Activated T-helper 1 cell treated with Interleukin-2 at 50 U/mL for 16 hours (primary cell): ENCODE data around the gene WDR1.

ENCODE experiments used
- DNase-seq: peaks from one replicate; pipeline ENCODE4 v3.0.0-alpha.2; 2020; ENCODE audit warnings: low read depth

WDR1 gene

GRCh38 chr4:10066670-10067651 lies 49.6 kb downstream of the WDR1 start:
- DNase-seq: no peak

GRCh38 chr4:10066206-10066605 lies 50.4 kb downstream of the WDR1 start:
- DNase-seq: no peak

DNA sequence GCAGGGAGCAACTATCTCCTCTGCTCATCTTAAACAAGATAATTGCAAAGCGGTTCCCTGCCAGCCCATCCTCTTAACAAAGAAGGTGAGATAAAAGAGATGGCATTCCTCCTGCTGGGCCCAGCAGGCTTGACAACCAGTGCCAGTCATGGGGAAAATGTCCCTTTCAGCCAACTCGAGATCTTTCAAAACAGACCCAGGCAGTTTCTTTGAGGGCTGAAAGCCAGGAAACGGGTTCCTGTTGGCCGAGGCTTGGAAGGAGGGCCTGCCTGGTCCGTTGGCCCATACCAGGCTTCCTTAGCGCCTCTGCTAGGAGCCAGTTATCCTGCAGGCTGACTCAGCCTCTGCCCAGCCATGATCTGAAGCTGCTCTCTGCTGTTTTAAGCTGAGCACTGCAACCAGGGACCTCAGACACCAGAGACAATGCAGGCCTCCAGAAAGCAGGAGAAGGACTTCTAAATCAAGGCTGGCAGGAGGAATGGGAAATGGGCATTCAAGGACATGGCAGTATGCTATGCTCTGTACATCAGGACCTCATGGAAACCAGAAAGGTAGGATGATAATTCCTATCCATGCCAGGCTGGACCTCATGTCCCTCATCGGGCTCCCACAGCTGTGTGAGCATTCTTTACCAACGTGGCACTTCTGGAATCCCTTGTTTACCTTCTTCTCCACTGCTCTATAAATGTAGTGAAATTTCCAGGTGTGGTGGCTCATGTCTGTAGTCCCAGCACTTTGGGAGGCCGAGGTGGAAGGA lies 52.9 kb downstream of the WDR1 start:
- DNase-seq: no peak

- DNase-seq: no peak
These were observed 54.8 kb downstream of the WDR1 start for GRCh38 chr4:10061650-10062415.

DNA sequence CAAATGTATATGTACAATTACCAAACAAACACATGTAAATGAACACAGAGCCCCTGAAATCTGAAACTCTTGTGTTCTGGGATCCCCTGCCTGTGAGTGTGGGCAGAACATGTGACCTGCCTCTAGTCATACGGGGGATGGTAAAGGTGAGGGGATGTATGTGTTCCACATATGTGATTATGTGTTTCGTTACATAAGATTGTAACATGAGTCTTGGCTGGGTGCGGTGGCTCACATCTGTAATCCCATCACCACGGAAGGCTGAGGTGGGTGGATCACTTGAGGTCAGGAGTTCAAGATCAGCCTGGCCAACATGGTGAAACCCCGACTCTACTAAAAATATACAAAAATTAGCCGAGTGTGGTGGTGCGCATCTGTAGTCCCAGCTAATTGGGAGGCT lies 58.2 kb downstream of the WDR1 start:
- DNase-seq: no peak

GRCh38 chr4:10057023-10057395 lies 59.6 kb downstream of the WDR1 start:
- DNase-seq: no peak

DNA sequence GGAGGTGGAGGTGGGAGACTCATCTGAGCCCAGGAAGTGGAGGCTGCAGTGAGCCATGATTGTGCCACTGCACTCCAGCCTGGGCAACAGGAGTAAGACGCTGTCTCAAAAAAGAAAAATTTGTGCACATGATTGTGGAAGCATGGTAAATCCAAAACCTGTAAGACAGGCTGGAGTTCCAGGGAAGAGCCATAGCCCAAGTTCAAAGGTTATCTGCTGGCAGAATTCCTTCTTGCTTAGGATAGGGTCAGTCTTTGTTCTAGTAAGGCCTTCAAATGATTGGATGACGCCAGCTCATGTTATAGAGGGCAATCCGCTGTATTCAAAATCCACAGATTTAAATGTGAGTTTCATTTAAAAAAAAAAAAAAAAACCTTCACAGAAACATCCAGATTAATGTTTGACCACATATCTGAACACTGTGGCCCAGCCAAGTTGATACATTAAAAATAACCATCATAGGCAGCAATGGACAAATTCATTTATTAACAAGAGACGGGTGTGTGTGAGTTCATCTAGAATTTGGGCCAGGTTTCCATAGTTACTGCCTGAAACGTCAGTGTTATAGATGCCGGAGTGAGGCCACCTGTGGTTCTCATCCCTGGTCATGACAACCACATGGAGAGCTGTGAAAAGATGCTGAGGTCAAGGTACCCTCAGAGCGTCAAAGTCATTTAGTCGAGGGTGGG lies 60.1 kb downstream of the WDR1 start:
- no peak for DNase-seq

GRCh38 chr4:10055871-10056270 lies 60.7 kb downstream of the WDR1 start:
- DNase-seq: no peak

GRCh38 chr4:10054571-10055041 lies 62.0 kb downstream of the WDR1 start:
- no peak for DNase-seq

- no peak for DNase-seq
These were observed 62.8 kb downstream of the WDR1 start for GRCh38 chr4:10053635-10054453.

DNA sequence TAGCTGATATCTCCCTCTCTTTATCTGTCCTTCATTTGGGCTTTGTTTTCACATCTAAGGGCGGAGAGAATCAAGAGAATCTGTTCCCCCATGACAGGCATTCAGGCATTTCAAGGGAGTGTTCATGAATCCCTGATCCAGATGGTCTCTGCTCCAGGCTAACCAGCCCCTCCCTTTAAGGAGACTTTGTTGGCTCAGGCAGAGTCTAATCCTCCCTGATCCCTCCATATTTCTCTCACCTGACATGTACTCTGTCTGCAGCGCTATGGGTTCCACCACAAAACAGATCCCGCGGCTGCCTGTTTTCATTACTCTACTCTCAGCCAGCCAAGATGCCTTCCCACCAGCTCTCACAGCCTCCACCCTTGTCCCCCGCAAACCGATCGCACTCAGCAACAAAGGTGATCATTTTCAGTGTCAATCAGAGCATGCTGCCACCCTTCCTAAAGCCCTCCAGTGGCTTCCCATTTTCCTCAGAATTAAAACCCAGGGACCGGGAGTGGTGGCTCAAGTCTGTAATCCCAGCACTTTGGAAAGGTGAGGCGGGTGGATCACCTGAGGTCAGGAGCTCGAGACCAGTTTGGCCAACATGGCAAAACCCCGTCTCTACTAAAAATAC lies 65.0 kb downstream of the WDR1 start:
- no peak for DNase-seq

- no peak for DNase-seq
These were observed 65.9 kb downstream of the WDR1 start for GRCh38 chr4:10050721-10051120.

- DNase-seq: no peak
These were observed 66.3 kb downstream of the WDR1 start for GRCh38 chr4:10050261-10050661.

GRCh38 chr4:10048941-10049697 lies 67.5 kb downstream of the WDR1 start:
- no peak for DNase-seq

GRCh38 chr4:10047967-10048366 lies 68.6 kb downstream of the WDR1 start:
- no peak for DNase-seq

- DNase-seq: no peak
These were observed 70.1 kb downstream of the WDR1 start for GRCh38 chr4:10046471-10046870.

DNA sequence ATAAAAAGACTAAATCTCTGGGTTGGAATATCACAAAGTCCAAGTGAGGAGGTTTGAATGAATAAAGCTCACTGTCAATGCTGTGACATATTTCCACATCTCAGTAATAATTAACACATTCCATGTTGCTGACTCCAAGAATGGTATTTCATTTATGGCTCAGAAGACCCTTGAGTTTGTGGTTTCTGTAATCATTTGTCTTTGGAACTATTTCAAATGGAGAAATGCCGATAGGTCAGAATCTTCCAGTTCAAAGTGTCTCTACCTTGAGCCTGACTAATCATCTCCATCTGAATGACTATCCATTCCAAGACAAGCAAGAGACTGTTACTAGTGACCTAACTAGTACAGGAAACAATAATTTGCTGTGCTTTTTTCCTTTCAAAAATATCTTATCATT lies 71.1 kb downstream of the WDR1 start:
- no peak for DNase-seq

- DNase-seq: no peak
These were observed 75.6 kb downstream of the WDR1 start for GRCh38 chr4:10041036-10041435.

DNA sequence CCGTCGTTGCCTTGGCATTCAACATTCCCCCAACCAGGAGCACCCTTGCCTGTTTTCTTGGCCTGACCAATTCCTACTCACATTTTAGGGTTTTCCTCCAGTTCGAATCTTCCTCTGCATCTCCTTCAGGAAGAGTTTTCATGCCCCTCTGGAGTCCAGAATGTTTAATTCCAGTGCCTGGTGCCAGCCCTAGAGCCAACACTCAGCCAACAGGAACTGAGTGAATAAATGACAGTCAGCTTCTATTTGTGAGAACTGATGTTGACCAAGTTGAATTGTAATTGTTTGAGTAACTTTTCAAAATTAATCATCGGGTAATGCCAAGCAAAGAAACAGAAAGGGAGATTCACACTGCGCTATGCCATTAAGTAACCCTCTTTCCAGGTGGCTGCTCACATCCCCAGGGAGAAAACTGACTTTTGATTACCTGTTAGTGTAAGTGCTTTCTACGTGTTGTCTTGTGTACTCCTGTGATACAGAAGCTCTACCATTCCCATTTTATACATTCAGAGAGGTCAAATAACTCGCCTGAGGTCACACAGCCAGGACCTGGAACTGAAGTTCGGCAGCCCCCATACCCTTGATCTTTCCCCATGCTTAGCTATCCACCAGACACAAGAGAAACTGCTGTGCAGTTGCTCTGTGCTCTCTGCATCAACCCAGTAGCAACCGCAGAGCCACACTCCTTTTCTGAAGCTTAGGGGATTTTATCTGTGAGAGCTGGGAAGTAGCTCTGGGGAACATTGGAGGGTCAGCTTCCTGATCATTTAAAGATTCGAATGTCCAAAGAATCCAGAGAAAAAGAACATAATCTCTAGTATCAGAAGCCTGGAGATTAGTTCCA lies 76.3 kb downstream of the WDR1 start:
- DNase-seq: no peak
